Fibroblast of skin of scalp (primary cell): ENCODE results near the gene NBPF8. TPM values are rescaled to one million over a fixed set of nuclear protein-coding genes. Genes with fewer than 3 reads are reported as not detected.
A peak's percentile ranks its signal among the peaks of the same experiment; 100 is the strongest.
"Not testable (repeated sequence)": the region's sequence is repeated elsewhere in the genome, so short reads cannot be mapped to it uniquely, and the experiment has no call there.

Source experiments
- DNase-seq: peaks from one replicate; pipeline ENCODE4 v3.0.0-alpha.2; 2013
- polyA plus RNA-seq, 2 experiments: library from polyadenylated mRNA; unstranded; fragments of 120-200 nt; gene quantifications; one replicate each; pipeline ENCODE4 v1.2.1, GENCODE V29; 2013; ENCODE audit not compliant: insufficient read length in 2 of 2

The NBPF8 gene
- polyA plus RNA-seq (2013, experiment 1 of 2; ENCODE audit: insufficient read length) = 9.3 TPM
- 10.7 TPM for polyA plus RNA-seq (2013, experiment 2 of 2; ENCODE audit: insufficient read length)

- peak; percentile 68 for DNase-seq
Observed at GRCh38 chr1:120414911-120415480, at the start of gene NBPF8. NBPF8 (plus strand) TSS chr1:120415035; CDS start chr1:120436523, 21,488 bp downstream.

- DNase-seq = peak; percentile 4
Observed at GRCh38 chr1:120367709-120368108, 47.1 kb upstream of the NBPF8 start.

- not testable (repeated sequence) for DNase-seq
Observed at GRCh38 chr1:120386651-120387050, 28.2 kb upstream of the NBPF8 start.

- peak; percentile 85 for DNase-seq
Observed at GRCh38 chr1:120388597-120389126, 26.2 kb upstream of the NBPF8 start.

- DNase-seq = not testable (repeated sequence)
Observed at GRCh38 chr1:120391365-120391764, 23.5 kb upstream of the NBPF8 start.

- DNase-seq = not testable (repeated sequence)
Observed at GRCh38 chr1:120393316-120394232, 21.3 kb upstream of the NBPF8 start.

GRCh38 chr1:120405348-120405747 is 9.5 kb upstream of the NBPF8 start:
- not testable (repeated sequence) for DNase-seq

GRCh38 chr1:120414451-120414850 is 384 bp upstream of the NBPF8 start:
- peak; percentile 1 for DNase-seq

GRCh38 chr1:120415492-120415961 is 692 bp downstream of the NBPF8 start:
- DNase-seq = peak; percentile 42

GRCh38 chr1:120425063-120425462 is 10.2 kb downstream of the NBPF8 start:
- DNase-seq = not testable (repeated sequence)

- DNase-seq = peak; percentile 41
Observed at GRCh38 chr1:120431626-120432025, 16.8 kb downstream of the NBPF8 start.

- DNase-seq = not testable (repeated sequence)
Observed at GRCh38 chr1:120433831-120434230, 19.0 kb downstream of the NBPF8 start.

- DNase-seq = not testable (repeated sequence)
Observed at GRCh38 chr1:120449124-120449523, 34.3 kb downstream of the NBPF8 start.
